WERI-Rb-1 (cell line): ENCODE measurements around the gene SUPT20H.

ENCODE experiments used
- DNase-seq: peaks from one replicate; pipeline ENCODE4 v3.0.0-alpha.2; 2020
- H3K27ac ChIP-seq: fragments of 250-450 bp; sonication (Bioruptor Pico); 2 replicates; pipeline ENCODE4 v1.5.1; 2020; ENCODE audit warnings: mild to moderate bottlenecking, moderate library complexity
- H3K27me3 ChIP-seq: fragments of 250-450 bp; sonication (Bioruptor Pico); 2 replicates; pipeline ENCODE4 v1.5.1; 2021; ENCODE audit warnings: mild to moderate bottlenecking, low read depth, moderate library complexity; ENCODE audit not compliant: insufficient read depth, severe bottlenecking
- H3K36me3 ChIP-seq: fragments of 250-450 bp; sonication (Bioruptor Pico); 2 replicates; pipeline ENCODE4 v1.5.1; 2020; ENCODE audit warnings: mild to moderate bottlenecking, moderate library complexity
- H3K4me3 ChIP-seq: 2 replicates; pipeline ENCODE4 v1.5.1; 2011; ENCODE audit warnings: low read depth, mild to moderate bottlenecking, control low read depth, low read length
- H3K9me3 ChIP-seq: fragments of 250-450 bp; sonication (Bioruptor Pico); 2 replicates; pipeline ENCODE4 v1.5.1; 2021; ENCODE audit warnings: mild to moderate bottlenecking, moderate library complexity; ENCODE audit not compliant: severe bottlenecking
- TF ChIP-seq, protein P1 (sequence below): IDR thresholded peaks from 2 replicates; pipeline ENCODE4 v1.5.1; 2011; ENCODE audit warnings: low read depth, mild to moderate bottlenecking, control low read depth, inconsistent platforms, low read length

The SUPT20H gene

DNA sequence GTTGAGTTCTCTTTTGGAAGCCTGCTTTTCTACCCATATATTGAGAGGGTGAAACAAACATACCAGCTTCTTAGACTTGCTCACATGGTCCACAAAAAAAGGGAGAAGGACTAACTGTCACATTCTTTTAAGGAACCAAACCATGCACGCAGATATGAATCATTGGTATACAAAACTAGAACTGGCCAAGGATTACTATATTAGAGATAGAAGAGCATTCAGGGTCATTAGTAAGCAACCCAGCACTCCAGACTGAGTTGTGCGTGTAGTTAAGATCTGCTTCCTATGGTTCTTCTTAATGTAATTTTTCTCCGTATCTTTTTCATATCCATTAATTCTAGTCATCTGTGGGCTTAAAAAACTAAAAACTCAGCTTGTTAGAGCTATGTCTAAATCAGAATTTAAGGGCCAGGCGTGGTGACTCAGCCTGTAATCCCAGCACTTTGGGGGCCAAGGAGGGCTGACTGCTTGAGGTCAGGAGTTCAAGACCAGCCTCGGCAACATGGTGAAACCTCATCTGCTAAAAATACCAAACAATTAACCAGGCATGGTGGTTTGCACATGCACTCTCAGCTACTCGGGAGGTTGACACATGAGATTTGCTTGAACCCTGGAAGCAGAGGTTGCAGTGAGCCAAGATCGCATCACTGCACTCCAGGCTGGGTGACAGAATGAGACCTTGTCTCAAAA, 80.0 kb downstream of the SUPT20H start:
- TF ChIP-seq, protein P1, sequence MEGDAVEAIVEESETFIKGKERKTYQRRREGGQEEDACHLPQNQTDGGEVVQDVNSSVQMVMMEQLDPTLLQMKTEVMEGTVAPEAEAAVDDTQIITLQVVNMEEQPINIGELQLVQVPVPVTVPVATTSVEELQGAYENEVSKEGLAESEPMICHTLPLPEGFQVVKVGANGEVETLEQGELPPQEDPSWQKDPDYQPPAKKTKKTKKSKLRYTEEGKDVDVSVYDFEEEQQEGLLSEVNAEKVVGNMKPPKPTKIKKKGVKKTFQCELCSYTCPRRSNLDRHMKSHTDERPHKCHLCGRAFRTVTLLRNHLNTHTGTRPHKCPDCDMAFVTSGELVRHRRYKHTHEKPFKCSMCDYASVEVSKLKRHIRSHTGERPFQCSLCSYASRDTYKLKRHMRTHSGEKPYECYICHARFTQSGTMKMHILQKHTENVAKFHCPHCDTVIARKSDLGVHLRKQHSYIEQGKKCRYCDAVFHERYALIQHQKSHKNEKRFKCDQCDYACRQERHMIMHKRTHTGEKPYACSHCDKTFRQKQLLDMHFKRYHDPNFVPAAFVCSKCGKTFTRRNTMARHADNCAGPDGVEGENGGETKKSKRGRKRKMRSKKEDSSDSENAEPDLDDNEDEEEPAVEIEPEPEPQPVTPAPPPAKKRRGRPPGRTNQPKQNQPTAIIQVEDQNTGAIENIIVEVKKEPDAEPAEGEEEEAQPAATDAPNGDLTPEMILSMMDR, result no peak
- H3K4me3 ChIP-seq, result no peak overlapping the region
- peaks cover 3% of the 10 kb centered on the region; the same call in 1 of the 2 replicates for H3K36me3 ChIP-seq
- H3K27me3 ChIP-seq, result no peaks in the 10 kb centered on the region
- H3K9me3 ChIP-seq, result no peaks in the 10 kb centered on the region
- DNase-seq, result no peak
- no peak overlapping the region for H3K27ac ChIP-seq

DNA sequence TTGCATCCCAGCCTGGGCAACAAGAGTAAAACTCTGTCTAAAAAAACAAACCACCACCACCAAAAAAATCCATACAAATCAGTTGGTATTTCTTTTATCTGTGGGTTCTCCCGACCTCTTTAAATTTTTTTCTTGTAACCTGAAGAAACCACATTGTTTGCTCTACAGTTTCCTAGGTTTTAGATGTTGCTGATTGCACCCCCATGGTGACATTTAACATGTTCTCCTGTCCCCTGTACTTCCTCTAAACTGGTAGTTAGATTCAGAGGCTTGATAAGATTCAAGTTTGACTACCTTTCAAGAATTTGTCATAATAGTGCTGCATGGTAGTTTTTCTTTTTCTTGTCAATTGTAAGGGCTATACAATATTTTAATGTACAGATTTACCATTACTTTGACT, 84.3 kb downstream of the SUPT20H start:
- Histone ChIP-seq H3K9me3 (no peaks in the 10 kb centered on the region), H3K36me3 (no peaks in the 10 kb centered on the region), H3K4me3 (no peak overlapping the region), H3K27me3 (no peaks in the 10 kb centered on the region), H3K27ac (no peak overlapping the region)
- DNase-seq, result no peak
- TF ChIP-seq, protein P1, result no peak

DNA sequence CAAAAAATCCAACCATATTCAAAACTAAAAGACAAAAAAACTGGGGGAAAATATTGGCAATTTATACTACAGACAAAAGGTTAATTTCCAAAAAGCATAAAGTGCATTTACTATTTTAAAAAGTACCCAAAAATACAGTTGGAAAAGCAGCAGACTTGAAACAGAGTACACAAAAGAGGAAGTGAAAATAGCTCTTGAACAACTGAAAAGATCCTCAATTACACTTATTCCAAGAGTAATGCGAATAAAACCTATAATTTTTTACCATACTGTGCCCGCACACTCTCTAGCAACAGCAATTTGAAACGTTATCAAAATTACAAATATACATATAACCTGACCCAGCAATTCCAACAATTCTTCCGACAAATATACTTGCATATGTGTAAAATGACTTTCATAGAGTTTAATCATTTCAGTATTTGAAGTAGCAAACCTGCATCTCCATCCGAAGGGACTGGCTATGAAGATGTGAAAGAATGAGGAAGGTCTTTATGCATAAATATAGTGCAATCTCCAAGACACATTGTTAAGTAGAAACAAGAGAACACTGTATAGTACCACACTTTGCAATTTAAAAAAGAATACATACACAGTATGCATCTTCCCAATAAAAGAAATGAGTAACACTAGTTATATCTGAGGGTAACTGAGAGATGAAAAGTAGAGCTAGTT, 85.7 kb downstream of the SUPT20H start:
- Histone ChIP-seq H3K27me3 (no peaks in the 10 kb centered on the region), H3K36me3 (no peaks in the 10 kb centered on the region)

DNA sequence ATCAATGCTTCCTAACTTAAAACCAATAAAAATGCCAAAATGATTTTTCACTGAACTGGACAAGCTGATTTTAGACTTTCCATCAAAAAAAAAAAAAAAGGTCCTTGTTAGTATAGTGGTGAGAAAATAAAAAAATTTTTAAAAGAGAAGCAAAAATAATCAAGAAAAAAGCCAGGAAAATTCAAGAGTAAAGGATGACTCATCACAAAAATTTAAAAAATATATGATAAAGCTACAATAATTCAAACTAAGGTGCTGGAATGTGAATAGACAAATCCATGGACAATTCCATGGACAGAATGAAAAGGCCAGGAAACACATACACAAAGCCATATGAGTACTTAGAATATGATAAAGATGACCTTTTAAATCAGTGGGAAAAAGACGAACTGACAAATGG, 86.5 kb downstream of the SUPT20H start:
- no peaks in the 10 kb centered on the region for H3K9me3 ChIP-seq
- no peak overlapping the region for H3K4me3 ChIP-seq
- no peaks in the 10 kb centered on the region for H3K27me3 ChIP-seq
- TF ChIP-seq, protein P1, result no peak
- DNase-seq, result no peak
- H3K27ac ChIP-seq, result no peak overlapping the region
- no peaks in the 10 kb centered on the region for H3K36me3 ChIP-seq

More for the DNA sequence above, 85.7 kb downstream of the SUPT20H start:
- DNase-seq, result no peak
- Histone ChIP-seq H3K27ac (no peak overlapping the region), H3K9me3 (no peaks in the 10 kb centered on the region), H3K4me3 (no peak overlapping the region)
- TF ChIP-seq, protein P1, result no peak

DNA sequence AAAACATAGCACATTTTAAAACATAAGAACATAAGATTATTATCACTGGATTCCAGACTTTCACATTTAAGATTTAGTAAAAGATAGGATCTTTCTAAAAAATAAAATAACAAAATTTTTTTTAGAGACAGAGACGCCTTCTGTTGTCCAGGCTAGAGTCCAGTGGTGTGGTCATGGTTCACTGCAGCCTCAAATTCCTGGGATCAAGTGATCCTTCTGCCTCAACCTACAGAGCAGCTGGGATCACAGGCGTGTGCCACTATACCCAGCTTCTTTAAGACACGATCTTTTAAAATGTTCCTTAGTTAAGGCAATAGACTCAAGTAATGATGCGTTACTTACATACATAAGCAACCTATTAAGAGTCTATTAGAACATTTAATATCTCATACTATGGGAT, 93.1 kb downstream of the SUPT20H start:
- Histone ChIP-seq H3K36me3 (no peaks in the 10 kb centered on the region), H3K27ac (no peak overlapping the region), H3K4me3 (no peak overlapping the region), H3K9me3 (no peaks in the 10 kb centered on the region), H3K27me3 (no peaks in the 10 kb centered on the region)
- no peak for DNase-seq
- TF ChIP-seq, protein P1, result no peak

DNA sequence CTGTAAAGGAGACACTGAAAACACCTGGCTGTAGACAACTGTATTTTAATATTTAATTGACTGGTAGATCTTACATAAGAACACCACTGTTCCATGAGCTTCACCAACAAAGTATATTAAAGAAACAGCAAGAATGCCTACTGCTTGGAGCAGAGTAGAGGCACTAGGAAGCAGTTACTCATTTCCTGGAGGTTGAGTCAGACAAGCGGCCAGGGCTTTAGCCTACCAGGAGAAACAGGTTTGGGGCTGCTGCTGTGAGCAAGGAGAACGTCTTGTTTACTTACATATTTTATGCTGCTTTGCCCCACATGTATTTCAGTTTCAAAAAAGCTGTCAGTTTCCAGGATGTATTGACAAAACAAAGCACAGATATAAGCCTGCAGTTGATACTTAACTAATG, 93.7 kb downstream of the SUPT20H start:
- TF ChIP-seq, protein P1, result no peak
- Histone ChIP-seq H3K27ac (no peak overlapping the region), H3K9me3 (no peaks in the 10 kb centered on the region), H3K27me3 (no peaks in the 10 kb centered on the region), H3K36me3 (no peaks in the 10 kb centered on the region), H3K4me3 (no peak overlapping the region)
- no peak for DNase-seq
